ENCODE results near the gene PPP1R8. TPM values are rescaled to one million over a fixed set of nuclear protein-coding genes. Genes with fewer than 3 reads are reported as not detected.
"Not testable (repeated sequence)": the region's sequence is repeated elsewhere in the genome, so short reads cannot be mapped to it uniquely, and the experiment has no call there.

PPP1R8 gene
- total RNA-seq, 1 donor from 2014 or later = 33.4 TPM

DNA sequence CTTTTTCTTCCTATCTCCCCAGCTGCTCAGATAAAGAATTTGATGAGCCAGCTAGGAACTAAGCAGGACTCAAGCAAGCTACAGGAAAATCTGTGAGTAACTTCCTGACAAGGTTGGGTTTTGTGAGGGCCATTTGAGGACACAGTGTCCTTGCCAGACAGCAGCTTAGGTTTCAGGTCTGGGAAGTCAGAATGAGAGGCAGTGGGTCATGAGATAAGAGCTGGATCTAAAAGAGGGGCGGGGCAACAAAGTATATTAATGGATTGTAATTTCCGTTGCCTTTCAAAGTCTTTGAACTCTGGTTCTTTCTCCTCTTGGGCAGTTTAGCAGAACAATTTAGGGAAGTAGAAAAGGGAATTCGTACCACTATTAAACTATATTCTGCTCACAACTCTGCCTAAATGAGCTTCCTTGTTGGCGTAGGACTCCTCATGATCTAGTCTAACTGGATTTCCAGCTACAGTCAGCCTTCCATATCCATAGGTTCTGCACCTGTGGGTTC, 41.0 kb upstream of the PPP1R8 start:
- Histone ChIP-seq H3K36me3 (peaks cover 9 to 38% of the 10 kb centered on the region in 2 donors), H3K4me3 (no peak overlapping the region), H3K27me3 (no peaks in the 10 kb centered on the region), H3K27ac (no peak overlapping the region), H3K4me1 (peaks cover 31% of the 10 kb centered on the region), H3K9me3 (no peaks in the 10 kb centered on the region)
- intact Hi-C loops (cut with DNase I) = no loop called here
- DNase-seq (ENCODE audit: extremely low spot score in 2 of 2) = no peak
- TF ChIP-seq CTCF (IDR thresholded peaks at IDR 0.05) (no peak), POLR2AphosphoS5 (IDR thresholded peaks at IDR 0.05; ENCODE audit: insufficient read depth in 1 of 2, low read depth in 1 of 2) (peak in 1 of 2 donors; percentile 92)

DNA sequence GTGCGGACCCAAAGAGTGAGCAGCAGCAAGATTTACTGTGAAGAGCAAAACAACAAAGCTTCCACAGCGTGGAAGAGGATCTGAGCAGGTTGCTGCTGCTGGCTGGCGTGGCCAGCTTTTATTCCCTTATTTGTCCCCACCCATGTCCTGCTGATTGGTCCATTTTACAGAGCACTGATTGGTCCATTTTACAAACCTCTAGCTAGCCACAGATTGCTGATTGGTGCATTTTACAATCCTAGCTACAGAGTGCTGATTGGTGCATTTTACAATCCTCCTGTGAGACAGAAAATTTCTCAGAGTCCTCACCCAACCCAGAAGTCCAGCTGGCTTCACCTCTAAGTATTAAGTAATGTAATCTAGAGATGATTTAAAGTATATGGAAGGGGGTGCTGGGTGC, 40.3 kb upstream of the PPP1R8 start:
- intact Hi-C loops (cut with DNase I); H3K4me3 ChIP-seq; DNase-seq (ENCODE audit: extremely low spot score in 2 of 2); H3K9me3 ChIP-seq; H3K27me3 ChIP-seq; H3K27ac ChIP-seq: not testable (repeated sequence)
- peaks cover 25% of the 10 kb centered on the region for H3K4me1 ChIP-seq
- peaks cover 9 to 43% of the 10 kb centered on the region in 2 donors for H3K36me3 ChIP-seq

DNA sequence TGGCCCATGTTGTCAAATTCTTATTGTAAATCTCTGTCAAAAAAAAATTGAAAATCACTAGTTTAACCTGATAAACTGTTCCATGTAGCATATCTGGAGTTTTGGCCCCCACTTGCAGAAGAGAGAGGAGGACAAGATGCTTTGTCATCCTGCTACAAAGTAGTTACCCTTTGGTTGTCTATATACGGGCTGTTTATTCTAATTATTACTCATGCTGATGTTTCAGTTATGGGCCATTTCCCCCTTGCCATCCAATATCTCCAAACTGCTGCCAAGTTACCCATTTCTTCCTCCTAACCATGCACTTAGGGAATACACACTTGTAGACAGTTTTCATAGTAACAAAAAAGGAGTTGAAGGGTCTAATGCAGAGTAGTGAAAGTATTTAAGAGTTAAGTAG, 35.0 kb upstream of the PPP1R8 start:
- H3K9me3 ChIP-seq = no peaks in the 10 kb centered on the region
- no peaks in the 10 kb centered on the region for H3K27me3 ChIP-seq
- H3K4me1 ChIP-seq = no peaks in the 10 kb centered on the region
- H3K27ac ChIP-seq = no peak overlapping the region
- no peak overlapping the region for H3K4me3 ChIP-seq
- intact Hi-C loops (cut with DNase I) = no loop called here
- TF ChIP-seq POLR2AphosphoS5 (IDR thresholded peaks at IDR 0.05; ENCODE audit: insufficient read depth in 1 of 2, low read depth in 1 of 2) = no peak
- TF ChIP-seq POLR2A (IDR thresholded peaks at IDR 0.05) = no peak
- no peak for TF ChIP-seq CTCF (IDR thresholded peaks at IDR 0.05)
- peaks cover 6 to 61% of the 10 kb centered on the region in 2 donors for H3K36me3 ChIP-seq
- no peak for DNase-seq (ENCODE audit: extremely low spot score in 2 of 2)

DNA sequence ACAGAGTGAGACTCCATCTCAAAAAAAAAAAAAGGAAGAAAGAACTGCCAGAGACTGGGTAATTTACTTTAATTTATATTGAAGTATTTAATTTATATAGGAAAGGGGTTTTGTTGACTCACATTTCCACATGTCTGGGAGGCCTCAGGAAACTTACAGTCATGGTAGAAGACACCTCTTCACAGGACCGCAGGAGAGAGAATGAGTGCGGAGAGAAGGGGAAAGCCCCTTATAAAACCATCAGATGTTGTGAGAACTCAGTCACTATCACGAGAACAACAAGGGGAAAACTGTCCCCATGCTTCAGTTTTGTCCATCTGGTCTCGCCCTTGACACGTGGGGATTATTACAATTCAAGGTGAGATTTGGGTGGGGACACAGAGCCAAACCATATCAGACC, 25.8 kb upstream of the PPP1R8 start:
- peaks cover 0 to 33% of the 10 kb centered on the region in 2 donors for H3K36me3 ChIP-seq
- no peaks in the 10 kb centered on the region for H3K27me3 ChIP-seq
- H3K9me3 ChIP-seq = no peaks in the 10 kb centered on the region
- no peak for TF ChIP-seq POLR2AphosphoS5 (IDR thresholded peaks at IDR 0.05; ENCODE audit: insufficient read depth in 1 of 2, low read depth in 1 of 2)
- DNase-seq (ENCODE audit: extremely low spot score in 2 of 2) = no peak
- H3K4me1 ChIP-seq = no peaks in the 10 kb centered on the region
- intact Hi-C loops (cut with DNase I) = no loop called here
- no peak overlapping the region for H3K27ac ChIP-seq
- H3K4me3 ChIP-seq = no peak overlapping the region

DNA sequence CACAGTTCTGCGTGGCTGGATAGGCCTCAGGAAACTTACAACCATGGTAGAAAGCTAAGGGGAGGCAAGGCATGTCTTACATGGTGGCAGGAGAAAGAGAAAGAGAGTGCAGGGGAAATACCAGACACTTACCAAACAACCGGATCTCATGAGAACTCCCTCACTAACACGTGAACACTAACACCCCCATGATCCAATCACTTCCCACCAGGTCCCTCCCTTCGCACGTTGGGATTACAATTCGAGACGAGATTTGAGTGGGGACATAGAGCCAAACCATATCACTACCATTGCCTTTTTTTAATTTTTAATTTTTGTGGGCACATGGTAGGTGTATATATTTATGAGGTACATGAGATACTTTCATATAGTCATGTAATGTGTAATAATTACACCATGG, 23.8 kb upstream of the PPP1R8 start:
- no peak overlapping the region for H3K4me3 ChIP-seq
- intact Hi-C loops (cut with DNase I) = no loop called here
- H3K27ac ChIP-seq = no peak overlapping the region
- no peaks in the 10 kb centered on the region for H3K27me3 ChIP-seq
- peaks cover 0 to 27% of the 10 kb centered on the region in 2 donors for H3K36me3 ChIP-seq
- H3K4me1 ChIP-seq = no peaks in the 10 kb centered on the region
- DNase-seq (ENCODE audit: extremely low spot score in 2 of 2) = no peak
- H3K9me3 ChIP-seq = no peaks in the 10 kb centered on the region
- no peak for TF ChIP-seq POLR2A (IDR thresholded peaks at IDR 0.05)
- TF ChIP-seq POLR2AphosphoS5 (IDR thresholded peaks at IDR 0.05; ENCODE audit: insufficient read depth in 1 of 2, low read depth in 1 of 2) = no peak
- TF ChIP-seq CTCF (IDR thresholded peaks at IDR 0.05) = no peak

GRCh38 chr1:27807385-27807784, 23.2 kb upstream of the PPP1R8 start:
- intact Hi-C loops (cut with DNase I) = no loop called here

GRCh38 chr1:27808131-27808530, 22.5 kb upstream of the PPP1R8 start:
- H3K4me1 ChIP-seq; H3K9me3 ChIP-seq; intact Hi-C loops (cut with DNase I); DNase-seq (ENCODE audit: extremely low spot score in 2 of 2); H3K4me3 ChIP-seq; H3K27ac ChIP-seq; H3K27me3 ChIP-seq: not testable (repeated sequence)
- H3K36me3 ChIP-seq = peaks cover 0 to 28% of the 10 kb centered on the region in 2 donors

More at GRCh38 chr1:27807385-27807784, 23.2 kb upstream of the PPP1R8 start:
- Histone ChIP-seq H3K27me3 (no peaks in the 10 kb centered on the region), H3K9me3 (no peaks in the 10 kb centered on the region), H3K4me3 (no peak overlapping the region), H3K36me3 (peaks cover 0 to 27% of the 10 kb centered on the region in 2 donors), H3K4me1 (no peaks in the 10 kb centered on the region), H3K27ac (no peak overlapping the region)
- DNase-seq (ENCODE audit: extremely low spot score in 2 of 2) = no peak
- TF ChIP-seq POLR2A (IDR thresholded peaks at IDR 0.05) = no peak
- TF ChIP-seq CTCF (IDR thresholded peaks at IDR 0.05) = no peak
- no peak for TF ChIP-seq POLR2AphosphoS5 (IDR thresholded peaks at IDR 0.05; ENCODE audit: insufficient read depth in 1 of 2, low read depth in 1 of 2)
